C4-2B (cell line): ENCODE measurements around the gene KRTAP19-5.

Source experiments
- CTCF ChIP-seq: fragments of 450-650 bp; conservative IDR thresholded peaks from 2 replicates; pipeline ENCODE4 v1.5.1; 2017; ENCODE audit warnings: mild to moderate bottlenecking
- ZFX ChIP-seq: fragments of 450-650 bp; IDR thresholded peaks from 2 replicates; pipeline ENCODE4 v1.6.1; 2017

GRCh38 chr21:30480145-30480544, 21.8 kb downstream of the KRTAP19-5 start, which contains the start of gene KRTAP19-1:
- TF ChIP-seq CTCF (no peak), ZFX (no peak)
